ENCODE measurements around the gene CNN2. TPM values are rescaled to one million over a fixed set of nuclear protein-coding genes. Genes with fewer than 3 reads are reported as not detected.
A peak's percentile ranks its signal among the peaks of the same experiment; 100 is the strongest.

CNN2 gene
- total and polyA plus RNA-seq, 2 of the 13 experiments (the other 11 are each of a cell fraction or from before 2014, with no cell fraction given), result 63.6 to 70.0 TPM

DNA sequence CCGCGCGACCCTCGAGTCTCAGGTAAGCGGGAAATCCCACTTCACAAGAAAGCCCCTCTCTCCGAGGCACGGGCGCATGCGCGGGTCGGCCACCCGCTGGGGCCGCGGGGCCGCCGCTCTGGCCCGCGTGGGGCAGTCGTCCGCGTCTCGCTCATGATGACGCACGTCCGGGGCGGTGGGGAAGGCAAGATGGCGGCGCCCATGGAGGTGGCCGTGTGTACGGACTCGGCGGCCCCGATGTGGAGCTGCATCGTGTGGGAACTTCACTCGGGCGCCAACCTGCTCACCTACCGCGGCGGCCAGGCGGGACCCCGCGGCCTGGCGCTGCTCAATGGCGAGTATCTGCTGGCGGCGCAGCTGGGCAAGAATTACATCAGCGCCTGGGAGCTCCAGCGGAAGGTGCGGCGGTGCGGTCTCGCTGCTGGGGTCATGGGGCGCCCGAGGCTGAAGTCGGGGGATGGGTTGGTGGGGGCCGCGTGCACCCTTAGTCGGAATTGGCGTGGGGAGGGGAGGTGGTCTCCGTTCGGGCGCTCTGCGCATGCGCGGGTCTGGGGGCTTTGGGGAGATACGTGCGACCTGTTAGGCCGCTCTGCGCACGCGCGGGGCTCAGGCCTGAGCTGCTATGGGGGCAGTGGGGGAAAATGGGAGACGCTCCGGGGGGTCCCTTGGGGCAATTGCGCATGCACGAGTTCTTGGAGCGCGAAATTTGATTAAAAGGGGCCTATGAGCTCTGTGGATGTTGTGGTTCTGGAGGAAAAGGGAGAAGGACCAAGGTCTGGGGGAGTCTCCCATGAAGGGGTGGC is 42.0 kb upstream of the CNN2 start, which contains the start of gene WDR18 (continued):
- TF ChIP-seq NR2C2 (CRISPR knock-in tag; IDR thresholded peaks at IDR 0.05; ENCODE audit: borderline replicate concordance), result peak; percentile 89
- TF ChIP-seq NFIC (IDR thresholded peaks at IDR 0.05; ENCODE audit: low read length), result no peak
- TF ChIP-seq ZKSCAN8 (CRISPR knock-in tag; IDR thresholded peaks at IDR 0.05; ENCODE audit: borderline replicate concordance), result 0 out of 2 replicates have a peak, but pooled peaks have one; percentile 17
- TF ChIP-seq, protein P1, sequence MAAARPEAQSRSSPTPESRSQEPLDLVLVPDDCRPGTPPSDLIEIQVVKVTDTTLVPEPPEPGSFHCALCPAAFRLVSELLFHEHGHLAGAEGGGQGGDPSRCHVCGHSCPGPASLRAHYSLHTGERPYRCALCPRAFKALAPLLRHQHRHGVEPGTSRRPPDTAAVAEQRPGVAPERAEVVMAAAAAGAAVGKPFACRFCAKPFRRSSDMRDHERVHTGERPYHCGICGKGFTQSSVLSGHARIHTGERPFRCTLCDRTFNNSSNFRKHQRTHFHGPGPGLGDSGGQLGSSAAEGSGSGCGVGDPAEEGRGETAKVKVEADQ (CRISPR knock-in tag; IDR thresholded peaks at IDR 0.05; ENCODE audit: borderline replicate concordance), result peak; percentile 65; the same call in 1 of the 2 replicates
- peak; percentile 54; the same call in 1 of the 2 replicates for TF ChIP-seq ZSCAN21 (CRISPR knock-in tag; IDR thresholded peaks at IDR 0.05; ENCODE audit: borderline replicate concordance)
- no peak for TF ChIP-seq SMC3 (IDR thresholded peaks at IDR 0.05; ENCODE audit: low read length)
- TF ChIP-seq KDM5B (CRISPR knock-in tag; IDR thresholded peaks at IDR 0.05; ENCODE audit: borderline replicate concordance), result no peak; the same call in 1 of the 2 replicates
- TF ChIP-seq CBX2 (IDR thresholded peaks at IDR 0.05; ENCODE audit: low read depth, low read length), result no peak
- no peak for TF ChIP-seq CBX2 (CRISPR knock-in tag; IDR thresholded peaks at IDR 0.05; ENCODE audit: low read depth)
- no peak for TF ChIP-seq ZNF3 (CRISPR knock-in tag; IDR thresholded peaks at IDR 0.05)
- TF ChIP-seq, protein P2, sequence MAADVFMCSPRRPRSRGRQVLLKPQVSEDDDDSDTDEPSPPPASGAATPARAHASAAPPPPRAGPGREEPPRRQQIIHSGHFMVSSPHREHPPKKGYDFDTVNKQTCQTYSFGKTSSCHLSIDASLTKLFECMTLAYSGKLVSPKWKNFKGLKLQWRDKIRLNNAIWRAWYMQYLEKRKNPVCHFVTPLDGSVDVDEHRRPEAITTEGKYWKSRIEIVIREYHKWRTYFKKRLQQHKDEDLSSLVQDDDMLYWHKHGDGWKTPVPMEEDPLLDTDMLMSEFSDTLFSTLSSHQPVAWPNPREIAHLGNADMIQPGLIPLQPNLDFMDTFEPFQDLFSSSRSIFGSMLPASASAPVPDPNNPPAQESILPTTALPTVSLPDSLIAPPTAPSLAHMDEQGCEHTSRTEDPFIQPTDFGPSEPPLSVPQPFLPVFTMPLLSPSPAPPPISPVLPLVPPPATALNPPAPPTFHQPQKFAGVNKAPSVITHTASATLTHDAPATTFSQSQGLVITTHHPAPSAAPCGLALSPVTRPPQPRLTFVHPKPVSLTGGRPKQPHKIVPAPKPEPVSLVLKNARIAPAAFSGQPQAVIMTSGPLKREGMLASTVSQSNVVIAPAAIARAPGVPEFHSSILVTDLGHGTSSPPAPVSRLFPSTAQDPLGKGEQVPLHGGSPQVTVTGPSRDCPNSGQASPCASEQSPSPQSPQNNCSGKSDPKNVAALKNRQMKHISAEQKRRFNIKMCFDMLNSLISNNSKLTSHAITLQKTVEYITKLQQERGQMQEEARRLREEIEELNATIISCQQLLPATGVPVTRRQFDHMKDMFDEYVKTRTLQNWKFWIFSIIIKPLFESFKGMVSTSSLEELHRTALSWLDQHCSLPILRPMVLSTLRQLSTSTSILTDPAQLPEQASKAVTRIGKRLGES (CRISPR knock-in tag; IDR thresholded peaks at IDR 0.05; ENCODE audit: borderline replicate concordance), result no peak
- 0 out of 2 replicates have a peak, but pooled peaks have one; percentile 42 for TF ChIP-seq ZMAT3 (CRISPR knock-in tag; conservative IDR thresholded peaks at IDR 0.05)
- TF ChIP-seq KAT2B (IDR thresholded peaks at IDR 0.05; ENCODE audit: borderline replicate concordance, low read depth, low read length), result no peak
- TF ChIP-seq ZNF136 (CRISPR knock-in tag; IDR thresholded peaks at IDR 0.05; ENCODE audit: low read depth), result peak; percentile 88
- peak; percentile 80; the same call in 1 of the 2 replicates for TF ChIP-seq SP4 (CRISPR knock-in tag; IDR thresholded peaks at IDR 0.05)
- no peak for TF ChIP-seq MED13 (CRISPR knock-in tag; IDR thresholded peaks at IDR 0.05)
- 0 out of 2 replicates have a peak, but pooled peaks have one; percentile 41 for TF ChIP-seq HNRNPL (IDR thresholded peaks at IDR 0.05; ENCODE audit: low read depth, low read length)
- no peak for TF ChIP-seq ZSCAN30 (CRISPR knock-in tag; IDR thresholded peaks at IDR 0.05)
- no peak for TF ChIP-seq MLLT10 (CRISPR knock-in tag; IDR thresholded peaks at IDR 0.05)
- peak; percentile 66; the same call in 1 of the 2 replicates for TF ChIP-seq KMT2A (CRISPR knock-in tag; IDR thresholded peaks at IDR 0.05)
- TF ChIP-seq REXO4 (CRISPR knock-in tag; IDR thresholded peaks at IDR 0.05; ENCODE audit: borderline replicate concordance), result no peak
- TF ChIP-seq NFE2 (CRISPR knock-in tag; IDR thresholded peaks at IDR 0.05), result no peak
- TF ChIP-seq ARHGAP35 (CRISPR knock-in tag; IDR thresholded peaks at IDR 0.05; ENCODE audit: borderline replicate concordance), result peak; percentile 71; the same call in 1 of the 2 replicates
- peak; percentile 87 for TF ChIP-seq ZNF451 (CRISPR knock-in tag; IDR thresholded peaks at IDR 0.05)
- no peak for TF ChIP-seq ZNF572 (CRISPR knock-in tag; IDR thresholded peaks at IDR 0.05)
- no peak for TF ChIP-seq MED8 (CRISPR knock-in tag; IDR thresholded peaks at IDR 0.05; ENCODE audit: insufficient replicate concordance)
- no peak for TF ChIP-seq ZNF30 (CRISPR knock-in tag; IDR thresholded peaks at IDR 0.05)
- no peak for TF ChIP-seq ZFP37 (CRISPR knock-in tag; IDR thresholded peaks at IDR 0.05; ENCODE audit: borderline replicate concordance)

Measured in HepG2 (cell line).